RCC 7860 (cell line): ENCODE measurements around the gene CNN1.
A peak's percentile ranks its signal among the peaks of the same experiment; 100 is the strongest.

Source experiments
- DNase-seq: peaks from one replicate; pipeline ENCODE4 v3.0.0-alpha.2; 2015; ENCODE audit warnings: low spot score
- FAIRE-seq: peaks from 2 replicates; lab custom pipeline; 2012; peaks lifted over from hg19 to GRCh38; lab: Jason Lieb, UNC

The CNN1 gene

DNA sequence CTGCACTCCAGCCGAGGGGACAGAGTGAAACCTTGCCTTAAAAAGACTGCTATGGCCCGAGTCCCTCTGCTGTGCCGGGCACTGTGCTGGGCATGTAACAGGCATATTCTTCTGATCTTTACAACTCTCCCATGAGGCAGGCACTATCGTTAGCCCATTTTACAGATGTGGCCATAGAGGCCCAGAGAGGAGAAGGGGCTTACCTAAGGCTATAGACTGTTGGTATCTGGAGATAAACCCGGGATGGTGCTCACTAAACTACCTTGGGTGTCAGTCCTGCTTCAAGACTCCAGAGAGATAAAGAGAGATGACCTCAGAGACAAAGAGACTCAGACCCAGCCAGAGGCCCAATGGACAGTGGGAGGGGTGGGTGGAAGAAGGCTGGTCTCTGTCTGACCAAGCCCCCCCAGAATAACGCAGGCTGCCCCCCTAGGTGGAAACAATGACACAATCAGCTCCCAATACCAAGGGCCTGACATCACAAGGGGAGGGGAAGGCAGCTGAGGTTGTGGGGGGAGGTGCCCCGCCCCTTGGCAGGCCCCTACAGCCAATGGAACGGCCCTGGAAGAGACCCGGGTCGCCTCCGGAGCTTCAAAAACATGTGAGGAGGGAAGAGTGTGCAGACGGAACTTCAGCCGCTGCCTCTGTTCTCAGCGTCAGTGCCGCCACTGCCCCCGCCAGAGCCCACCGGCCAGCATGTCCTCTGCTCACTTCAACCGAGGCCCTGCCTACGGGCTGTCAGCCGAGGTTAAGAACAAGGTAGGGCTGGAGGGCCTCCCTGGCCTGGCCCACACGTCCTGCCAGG is at the start of gene CNN1:
TSS of gene CNN1 (plus strand) at position 620 of the 805 bp plus-strand sequence. CDS start at position 697, 77 bp downstream.
- FAIRE-seq, result no peak
- no peak for DNase-seq

DNA sequence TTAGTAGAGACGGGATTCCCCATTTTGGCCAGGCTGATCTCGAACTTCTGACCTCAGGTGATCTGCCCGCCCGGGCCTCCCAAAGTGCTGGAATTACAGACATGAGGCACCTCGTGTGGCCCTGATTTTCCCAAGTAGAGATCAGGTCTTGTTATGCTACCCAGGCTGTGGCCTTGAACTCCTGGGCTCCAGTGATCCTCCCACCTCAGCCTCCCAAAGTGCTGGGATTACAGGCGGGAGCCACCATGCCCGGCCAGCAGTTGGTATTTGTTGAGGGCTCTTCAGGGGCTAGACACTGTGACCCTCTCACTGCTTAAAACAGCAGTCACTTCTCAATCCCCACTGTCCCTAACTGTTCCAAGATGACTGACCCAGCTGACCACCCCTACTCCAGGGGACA is 49.3 kb upstream of the CNN1 start:
- FAIRE-seq (no peak), DNase-seq (no peak)

DNA sequence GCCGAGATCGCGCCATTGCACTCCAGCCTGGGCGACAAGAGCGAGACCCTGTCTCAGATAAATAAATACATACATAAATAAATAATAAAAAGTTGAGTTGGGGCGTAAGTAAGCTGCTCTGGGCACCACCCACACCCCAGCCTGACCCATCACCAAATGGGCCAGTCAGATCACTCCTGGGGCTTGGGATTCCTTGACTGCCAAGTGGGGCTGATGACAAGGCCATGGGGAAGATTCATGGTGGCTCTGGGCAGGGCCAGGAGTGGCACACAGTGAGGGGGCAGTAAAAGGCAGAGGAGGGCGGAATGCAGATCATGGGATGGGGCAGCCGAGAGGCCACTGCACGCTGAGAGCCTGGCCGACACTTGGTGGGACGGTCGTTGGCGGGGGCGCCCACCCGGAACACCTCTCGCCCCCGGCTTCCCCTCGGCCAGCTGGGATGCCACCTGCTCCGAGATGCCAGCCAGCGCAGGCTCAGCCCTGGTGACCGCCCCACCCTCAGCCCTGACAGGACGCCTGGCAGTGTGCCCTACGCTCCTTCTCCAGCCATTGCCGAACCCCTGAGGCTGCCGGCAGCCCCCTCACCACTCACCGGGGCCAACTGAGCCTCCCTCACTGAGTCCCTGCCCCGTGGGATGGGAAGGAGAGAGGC is 43.9 kb upstream of the CNN1 start:
- no peak for DNase-seq
- no peak for FAIRE-seq

DNA sequence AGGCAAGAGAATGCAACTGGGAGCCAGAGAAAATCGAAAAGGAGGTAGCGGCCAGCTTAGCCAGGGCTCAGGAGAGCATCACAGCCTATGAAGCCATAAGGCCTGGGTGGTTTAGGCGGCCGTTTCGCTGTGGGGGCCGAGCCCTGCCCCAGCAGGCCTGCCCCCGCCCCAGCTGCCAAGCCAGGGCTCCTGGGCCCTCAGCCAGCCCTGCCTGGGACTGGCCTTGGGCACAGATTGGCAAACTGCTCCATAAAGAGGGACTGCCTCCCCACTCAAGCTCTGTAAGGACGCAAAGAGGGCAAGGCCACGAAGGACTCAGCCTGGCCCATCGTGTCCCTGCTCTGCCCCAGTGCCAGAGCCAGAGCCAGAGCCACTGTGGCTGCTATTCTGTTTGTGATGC is 43.2 kb upstream of the CNN1 start:
- FAIRE-seq, result no peak
- DNase-seq, result no peak

DNA sequence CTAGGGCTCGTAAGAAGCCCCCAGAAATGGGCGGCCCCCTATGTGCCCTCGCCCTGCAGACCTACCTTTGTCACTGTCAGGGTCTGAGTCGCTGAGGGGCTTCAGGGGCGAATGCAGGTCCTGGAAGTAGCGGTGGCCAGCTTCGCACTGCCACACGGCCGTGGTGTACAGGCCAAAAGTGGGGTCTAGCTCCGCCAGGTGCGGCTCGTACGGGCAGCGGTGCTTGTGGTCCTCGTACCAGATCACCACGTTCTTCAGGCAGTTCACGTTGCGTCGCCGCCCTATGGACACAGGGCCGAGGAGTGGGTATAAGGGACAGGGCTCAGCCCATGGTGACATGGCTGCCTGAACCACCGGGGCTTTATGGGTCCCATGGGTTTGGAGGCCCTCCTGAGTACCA is 42.8 kb upstream of the CNN1 start:
- DNase-seq, result no peak
- FAIRE-seq, result no peak

DNA sequence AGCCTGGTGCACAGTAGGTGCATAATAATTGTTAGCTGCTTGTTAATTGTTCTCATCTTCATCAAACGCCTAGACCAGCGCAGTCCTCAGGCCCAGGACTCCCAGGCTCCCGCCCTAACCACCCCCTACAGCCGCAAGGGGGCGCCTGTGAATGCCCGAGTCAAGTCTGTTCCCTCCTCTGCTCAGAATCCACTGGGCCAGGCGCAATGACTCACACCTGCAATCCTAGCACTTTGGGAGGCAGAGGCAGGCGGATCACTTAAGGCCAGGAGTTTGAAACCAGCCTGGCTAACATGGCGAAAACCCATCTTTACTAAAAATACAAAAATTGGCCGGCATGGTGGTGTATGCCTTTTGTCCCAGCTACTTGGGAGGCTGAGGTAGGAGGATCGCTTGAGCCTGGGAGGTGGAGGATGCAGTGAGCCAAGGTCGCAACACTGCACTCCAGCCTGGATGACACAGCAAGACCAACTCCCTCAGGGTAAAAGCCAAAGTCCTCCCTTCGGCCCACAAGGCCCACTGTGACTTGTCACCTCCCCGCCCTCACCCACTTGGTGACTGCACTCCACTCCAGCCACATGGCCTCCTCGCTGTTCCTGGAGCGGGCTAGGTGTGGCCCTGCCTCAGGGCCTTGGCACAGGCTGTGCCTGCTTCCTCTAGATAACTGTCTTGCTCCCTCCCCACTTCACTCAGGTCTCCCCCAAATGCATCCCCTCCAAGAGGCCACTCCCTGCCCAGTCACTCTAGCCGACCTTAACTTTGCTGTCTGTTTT is 42.1 kb upstream of the CNN1 start:
- FAIRE-seq (peak; percentile 69), DNase-seq (peak; percentile 71)

DNA sequence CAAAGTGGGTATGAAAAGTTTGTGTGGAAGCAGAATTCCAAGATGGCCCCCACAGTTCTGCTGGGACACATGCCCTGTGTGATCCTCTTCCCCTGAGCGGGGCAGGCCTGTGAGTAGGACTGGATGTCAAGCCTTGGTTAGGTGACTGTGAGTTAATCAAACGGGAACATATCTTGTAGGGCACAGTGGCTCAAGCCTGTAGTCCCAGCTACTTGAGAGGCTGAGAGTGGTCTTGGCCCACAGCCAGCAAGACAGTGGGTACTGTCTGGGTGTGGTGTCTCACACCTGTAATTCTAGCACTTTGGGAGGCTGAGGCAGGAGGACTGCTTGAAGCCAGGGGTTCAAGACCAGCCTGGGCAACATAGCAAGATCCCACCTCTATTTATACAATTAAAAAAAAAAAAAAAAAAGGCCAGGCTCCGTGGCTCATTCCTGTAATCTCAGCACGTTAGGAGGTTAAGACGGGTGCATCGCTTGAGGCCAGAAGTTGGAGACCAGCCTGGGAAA is 39.4 kb upstream of the CNN1 start:
- FAIRE-seq, result no peak
- no peak for DNase-seq

DNA sequence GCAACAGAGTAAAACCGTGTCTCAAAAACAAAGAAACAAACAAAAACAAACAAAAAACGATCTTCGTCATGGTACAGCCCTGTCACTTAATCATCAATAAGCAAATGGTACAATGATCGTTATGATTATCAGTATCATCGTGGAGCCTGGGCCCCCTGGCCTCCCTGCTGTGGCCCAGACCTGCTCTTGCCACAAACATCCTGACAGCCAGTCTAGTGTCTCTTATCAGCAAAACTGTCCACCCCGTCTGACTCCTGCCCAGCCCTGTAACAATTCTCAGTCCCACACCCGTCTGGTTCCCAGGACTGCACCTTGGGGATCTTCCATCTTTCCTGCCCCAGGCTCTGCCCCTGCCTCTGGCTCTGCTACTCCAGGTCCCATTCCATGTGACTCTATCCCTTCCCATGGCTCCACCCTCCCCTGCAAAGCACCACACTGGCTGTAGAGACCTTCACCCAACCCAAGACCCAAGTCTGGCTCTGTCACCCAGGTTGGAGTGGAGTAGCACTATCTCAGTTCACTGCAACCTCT is 38.7 kb upstream of the CNN1 start:
- no peak for DNase-seq
- FAIRE-seq, result no peak

DNA sequence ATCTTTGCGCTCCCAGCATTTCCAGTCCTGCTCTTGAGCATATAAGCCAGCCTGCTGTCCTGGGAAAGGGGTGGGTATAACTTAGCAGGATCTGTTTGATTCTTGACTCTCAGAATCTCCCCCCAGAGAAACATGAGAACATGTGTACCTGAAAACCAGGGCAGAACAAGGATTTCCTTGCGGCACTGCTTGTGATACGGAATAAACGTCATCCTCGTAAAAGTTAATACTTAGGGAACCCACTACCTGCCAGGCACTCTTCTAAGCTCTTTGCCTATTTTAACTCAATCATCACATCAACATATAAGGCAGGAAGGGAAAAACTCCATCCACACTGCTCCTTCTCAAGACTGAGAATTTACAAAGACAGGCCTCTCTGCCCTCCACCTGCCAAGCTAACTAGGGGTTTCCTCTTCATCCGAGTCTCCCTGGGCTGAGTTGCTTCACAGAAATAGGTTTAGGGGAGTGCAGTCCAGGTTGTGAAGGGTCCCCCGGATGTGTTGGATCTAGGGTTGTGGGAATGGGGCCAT is 34.1 kb upstream of the CNN1 start:
- FAIRE-seq, result no peak

DNA sequence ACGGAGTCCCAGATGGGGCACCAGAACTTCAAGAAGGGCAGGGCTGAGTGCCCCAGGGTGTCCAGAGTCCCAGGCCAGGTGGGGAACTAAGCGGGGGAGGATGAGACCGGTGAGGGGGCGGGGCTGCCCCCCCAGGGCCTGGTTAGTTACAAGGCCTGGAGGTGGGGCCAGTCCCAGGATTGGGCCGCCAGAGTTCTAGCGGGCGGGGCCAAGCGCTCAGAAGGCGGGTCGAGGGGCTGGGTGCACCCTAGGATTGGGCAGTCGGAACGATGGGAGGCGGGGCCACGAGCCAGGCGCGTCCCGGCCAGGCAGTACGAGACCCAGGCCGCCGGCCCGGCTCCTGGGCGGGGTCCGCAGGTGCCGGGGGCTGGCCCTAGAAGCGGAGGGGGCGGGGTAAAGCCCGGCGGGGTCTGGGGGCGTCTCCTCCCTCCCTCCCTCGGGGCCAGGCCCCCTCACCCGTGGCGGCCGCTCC is 33.6 kb upstream of the CNN1 start:
- peak; percentile 61 for FAIRE-seq
- peak; percentile 88 for DNase-seq

More for the DNA sequence above, 34.1 kb upstream of the CNN1 start:
- DNase-seq, result no peak

DNA sequence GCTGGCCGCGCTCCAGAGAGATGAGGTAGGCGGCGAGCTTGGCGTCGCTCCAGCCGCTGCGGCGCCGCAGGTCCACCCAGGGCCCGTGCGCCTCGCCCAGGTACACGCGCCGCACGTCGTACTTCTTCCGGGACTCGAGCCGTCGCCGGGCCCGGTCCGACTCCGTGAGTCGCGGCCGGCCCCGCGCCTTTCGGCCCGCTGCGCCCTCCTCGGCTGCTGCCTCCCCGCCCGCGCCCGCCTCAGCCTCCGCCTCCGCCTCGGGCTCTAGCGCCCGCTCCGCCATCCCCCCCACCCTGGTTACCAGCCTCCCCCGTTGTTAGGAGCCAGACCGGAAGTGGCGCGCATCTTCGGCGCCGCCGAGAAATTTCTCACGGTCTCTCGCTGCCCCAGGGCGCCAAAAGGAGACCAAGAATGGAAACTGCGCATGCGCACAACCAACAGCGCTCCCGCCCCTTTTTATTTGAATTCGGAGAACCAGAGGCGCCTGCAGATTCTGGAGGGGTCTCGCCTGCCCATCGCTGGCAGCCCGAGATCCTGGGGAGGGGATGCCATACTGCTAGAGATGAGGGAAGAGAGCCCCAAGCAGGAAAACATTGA is 33.0 kb upstream of the CNN1 start, which contains the start of gene ZNF653:
TSS of gene ZNF653 (minus strand) at position 336 of the 597 bp plus-strand sequence. CDS start at position 283, 53 bp downstream.
- FAIRE-seq, result peak; percentile 44
- peak; percentile 87 for DNase-seq

DNA sequence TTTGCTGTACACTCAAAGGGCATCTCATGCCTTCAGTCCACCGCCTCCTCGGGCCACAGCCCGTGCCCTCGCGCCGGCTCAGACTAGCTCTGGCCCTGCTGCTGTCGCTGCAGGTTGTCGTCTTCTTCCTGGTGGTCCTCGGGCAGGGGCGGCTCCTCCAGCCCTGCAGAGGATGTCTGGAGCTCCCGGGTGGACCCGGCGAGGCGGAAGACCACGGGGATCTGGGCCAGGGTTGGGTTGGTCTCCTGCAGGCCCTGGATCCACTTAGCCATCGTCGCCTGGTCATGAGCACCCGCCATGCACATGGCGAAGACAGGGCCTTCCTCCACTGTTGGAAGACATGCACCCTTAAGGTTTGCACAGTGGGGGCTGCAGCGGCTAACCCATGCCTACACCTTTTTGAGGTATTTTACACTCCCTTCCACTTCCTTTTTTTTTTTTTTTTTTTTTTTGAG is 32.5 kb upstream of the CNN1 start:
- DNase-seq, result no peak
- FAIRE-seq, result no peak

DNA sequence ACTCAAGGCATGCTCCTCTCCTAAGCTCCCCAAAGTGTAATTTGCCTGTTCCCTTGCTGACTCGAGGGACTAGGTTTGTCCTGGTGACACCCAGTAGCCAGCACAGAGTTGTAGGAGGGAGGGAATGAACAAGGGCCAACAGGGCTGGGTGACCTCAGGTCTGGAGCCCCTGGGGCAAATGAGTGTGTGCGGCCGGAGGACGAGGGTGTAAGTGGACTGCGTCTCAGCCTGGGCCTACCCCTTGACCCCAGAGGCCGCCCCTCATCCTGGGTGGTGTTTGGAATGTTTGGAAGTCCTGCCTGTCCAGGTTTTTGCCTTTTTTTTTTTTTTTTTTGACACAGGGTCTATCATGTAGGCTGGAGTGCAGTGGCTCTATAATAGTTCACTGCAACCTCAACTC is 31.7 kb upstream of the CNN1 start:
- no peak for DNase-seq
- no peak for FAIRE-seq

DNA sequence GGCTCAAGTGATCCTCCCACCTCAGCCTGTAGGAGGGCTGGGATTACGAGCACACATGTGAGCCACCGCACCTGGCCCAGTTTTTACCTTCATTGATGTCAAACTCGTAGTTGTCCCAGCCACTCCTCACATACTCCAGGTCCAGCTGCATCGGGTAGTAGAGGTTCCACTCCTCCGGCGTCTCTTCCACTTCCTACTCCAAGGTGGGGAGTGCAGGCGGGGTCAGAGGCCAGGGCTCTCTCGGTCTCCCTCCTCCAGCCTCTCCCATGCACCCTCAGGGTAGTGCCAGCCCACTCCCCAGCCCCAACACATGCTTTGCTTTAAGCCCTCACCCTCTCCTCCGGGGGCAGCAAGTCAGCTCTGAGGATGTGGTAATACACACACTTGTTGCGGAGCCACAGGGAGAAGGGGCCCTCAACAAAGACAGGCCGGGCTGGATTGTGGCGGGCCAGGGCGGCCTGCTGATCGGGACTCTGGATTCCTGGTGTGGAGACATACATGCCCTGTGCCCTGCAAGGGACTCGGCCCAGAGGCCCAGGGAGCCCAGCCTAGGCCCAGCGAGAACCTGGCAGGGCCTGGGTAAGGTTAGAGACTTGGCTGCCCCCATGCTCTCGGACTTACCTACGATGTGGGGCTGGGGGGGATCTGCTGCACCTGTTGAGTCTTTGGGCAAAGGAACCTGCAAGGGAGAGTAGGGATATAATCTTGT is 31.1 kb upstream of the CNN1 start:
- DNase-seq, result no peak
- no peak for FAIRE-seq

DNA sequence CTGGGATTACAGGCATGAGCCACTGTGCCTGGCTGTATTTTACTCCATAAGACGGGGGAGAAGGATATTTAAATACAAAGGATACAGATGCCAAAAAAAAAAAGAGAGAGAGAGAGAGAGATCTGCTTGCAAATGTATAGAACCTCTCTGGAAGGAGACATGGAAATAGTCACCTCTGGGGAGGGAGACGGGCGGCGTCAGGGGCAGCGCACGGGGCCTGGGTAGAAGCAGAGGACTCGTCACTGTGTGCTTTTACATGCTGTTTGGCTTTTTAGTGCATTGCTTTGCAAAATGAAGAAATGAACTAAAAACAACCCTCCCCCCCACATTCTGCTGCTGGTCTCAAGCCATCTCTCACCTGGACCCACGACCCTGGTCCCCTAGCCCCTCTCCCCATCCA is 28.2 kb upstream of the CNN1 start:
- FAIRE-seq (no peak), DNase-seq (no peak)

DNA sequence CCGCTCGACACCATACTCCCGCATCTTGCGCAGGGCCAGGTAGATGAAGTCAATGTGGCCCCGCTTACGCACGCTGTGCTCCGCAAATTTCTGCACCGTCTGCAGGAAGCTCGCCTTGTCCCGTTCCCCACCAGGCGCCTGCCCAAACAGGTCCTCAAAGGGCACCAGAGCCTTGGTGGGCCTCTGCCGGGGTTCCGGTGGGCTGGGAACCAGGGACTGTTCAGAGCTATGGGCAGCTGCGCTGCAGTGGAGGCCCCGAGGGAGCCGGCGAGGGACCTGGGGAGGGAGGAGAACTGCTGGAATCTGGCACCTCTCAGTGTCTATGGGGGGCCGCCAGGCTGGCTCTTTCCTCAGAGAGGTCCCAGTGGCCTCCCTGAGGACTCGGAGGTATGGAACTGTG is 24.7 kb upstream of the CNN1 start:
- DNase-seq, result no peak
- FAIRE-seq, result no peak

DNA sequence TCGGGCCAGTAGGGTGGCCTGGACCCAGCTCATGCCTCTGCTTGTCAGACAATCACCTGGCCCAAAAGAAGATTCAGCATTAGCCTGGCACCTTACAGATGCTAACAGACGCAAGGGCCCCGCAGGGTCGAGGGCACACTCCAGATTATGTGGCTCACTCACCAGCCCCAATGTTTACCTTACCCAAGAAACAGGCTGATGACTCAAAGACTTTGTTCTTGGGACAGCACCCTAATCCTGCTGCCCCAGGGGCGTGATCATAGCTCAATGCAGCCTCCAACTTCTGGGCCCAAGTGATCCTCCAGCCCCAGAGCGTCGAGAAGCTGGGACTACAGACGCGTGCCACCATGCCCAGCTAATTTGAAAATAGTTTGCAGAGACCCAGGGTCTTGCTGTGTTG is 19.5 kb upstream of the CNN1 start:
- no peak for DNase-seq
- FAIRE-seq, result no peak

DNA sequence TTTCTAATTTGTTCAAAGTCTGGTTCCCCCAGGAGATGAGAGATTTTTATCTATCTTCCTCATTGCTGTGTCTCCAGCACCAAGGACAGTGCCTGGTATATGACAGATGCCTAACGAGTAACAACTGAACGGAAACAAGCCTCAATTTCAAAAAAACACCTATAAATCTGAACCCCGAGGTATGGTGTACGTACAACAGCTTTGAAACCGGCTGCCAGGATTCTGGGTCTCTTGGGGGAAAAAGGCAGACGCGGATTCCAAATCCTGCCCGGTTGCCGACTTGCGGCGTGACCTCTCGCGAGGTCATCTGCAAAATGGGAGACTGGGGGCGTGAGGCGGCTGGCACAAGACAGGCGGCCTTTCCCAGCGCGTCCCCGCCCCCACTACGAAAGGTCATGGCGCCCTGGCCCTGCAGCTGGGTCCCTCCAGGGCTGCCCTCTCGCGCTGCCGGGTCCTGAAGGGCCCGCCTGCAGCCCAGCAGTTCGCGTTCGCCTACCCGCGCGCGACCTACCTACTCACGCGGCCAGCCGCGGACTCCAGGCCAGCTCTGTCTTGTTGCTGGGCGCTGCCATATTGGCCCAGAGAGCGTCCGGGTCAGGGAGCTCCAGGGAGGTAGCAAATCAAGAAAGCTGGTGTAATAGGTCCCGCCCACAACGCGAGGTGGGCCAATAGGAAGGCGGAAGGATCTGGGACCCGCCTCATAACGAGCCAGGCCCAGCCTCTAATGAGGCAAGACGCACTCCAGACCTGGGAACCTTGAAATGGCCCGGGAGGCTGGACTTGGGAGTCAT is 9.9 kb upstream of the CNN1 start, which contains the start of gene ECSIT:
TSS of gene ECSIT (minus strand) at position 584 of the 791 bp plus-strand sequence. CDS start 9,964 bp downstream, outside the sequence.
- FAIRE-seq (peak; percentile 92), DNase-seq (peak; percentile 98)

DNA sequence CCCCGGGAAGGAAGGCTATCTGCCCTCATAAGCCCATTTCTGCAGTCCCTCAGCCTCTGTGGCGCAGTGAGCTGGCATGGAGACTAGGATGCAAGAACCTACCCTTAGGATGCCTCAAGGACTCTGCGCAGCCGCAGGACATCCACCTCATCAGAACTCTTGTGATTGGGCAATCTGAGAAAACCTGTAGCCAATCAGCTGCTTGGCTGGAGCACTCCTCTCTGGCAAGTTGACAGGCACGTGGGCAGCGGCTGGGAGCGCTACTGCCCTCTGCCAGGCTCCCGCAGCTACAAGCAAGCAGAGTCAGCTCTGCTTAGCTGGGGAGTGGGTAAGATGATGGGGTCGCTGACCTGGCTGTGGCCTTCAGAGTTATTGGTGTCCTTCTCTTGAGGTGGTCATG is 8.2 kb upstream of the CNN1 start:
- FAIRE-seq, result no peak

More for the DNA sequence above, 8.2 kb upstream of the CNN1 start:
- peak; percentile 4 for DNase-seq
